GM18520 (cell line): ENCODE data around the gene RYR2.

Experiments
- ATAC-seq: cut with Tn5 transposase; IDR thresholded peaks from one replicate; pipeline ENCODE4 v1.9.1; 2021; ENCODE audit not compliant: unreplicated experiment

RYR2 gene

GRCh38 chr1:237879195-237879594 is 837.2 kb downstream of the RYR2 start:
- ATAC-seq, result no peak
